HepG2 (cell line): ENCODE data around the gene SOCS1. TPM values are rescaled to one million over a fixed set of nuclear protein-coding genes. Genes with fewer than 3 reads are reported as not detected.

Source experiments
- ATF7-NPFF ChIP-seq: sonication (generic); formaldehyde crosslinking; IDR thresholded peaks from 2 replicates; pipeline ENCODE4 v1.8.1; 2023; ENCODE audit warnings: mild to moderate bottlenecking, low read depth, missing genetic modification reagents, moderate library complexity
- CEBPB ChIP-seq: IDR thresholded peaks from 2 replicates; pipeline ENCODE4 v1.6.1; 2011; ENCODE audit warnings: low read depth, low read length, improper control_type of control experiment, borderline replicate concordance
- CREM ChIP-seq, 2 experiments: sonication (generic) in 1 of 2; formaldehyde crosslinking in 1 of 2; IDR thresholded peaks; 2 replicates each; pipeline versions ENCODE4 v1.4.0 to v1.6.1; 2016 to 2020; ENCODE audit warnings: antibody characterized with exemption in 1 of 2, mild to moderate bottlenecking in 1 of 2, missing genetic modification reagents in 1 of 2
- FOSL2 ChIP-seq: sonication (generic); formaldehyde crosslinking; IDR thresholded peaks from 2 replicates; pipeline ENCODE4 v1.4.0; 2020; ENCODE audit warnings: missing genetic modification reagents
- FOXP1 ChIP-seq, 2 experiments: fragments of 450-650 bp in 1 of 2; IDR thresholded peaks; 2 replicates each; pipeline ENCODE4 v1.6.1; 2017 to 2018; ENCODE audit warnings: antibody characterized with exemption in 1 of 2
- GABPA ChIP-seq, 2 experiments: IDR thresholded peaks; 2 replicates each; pipeline ENCODE4 v1.6.1; 2011 to 2016; ENCODE audit warnings: low read depth in 2 of 2, low read length in 1 of 2, missing biosample characterization in 1 of 2, missing genetic modification characterization in 1 of 2
- IKZF1 ChIP-seq: fragments of 450-650 bp; IDR thresholded peaks from 2 replicates; pipeline ENCODE4 v1.7.1; 2016
- JARID2 ChIP-seq: sonication (generic); formaldehyde crosslinking; IDR thresholded peaks from 2 replicates; pipeline ENCODE4 v1.8.1; 2023; ENCODE audit warnings: missing genetic modification reagents, inconsistent platforms; ENCODE audit not compliant: insufficient replicate concordance
- JUNB ChIP-seq: sonication (generic); formaldehyde crosslinking; IDR thresholded peaks from 2 replicates; pipeline ENCODE4 v1.8.0; 2022; ENCODE audit warnings: missing genetic modification reagents, mild to moderate bottlenecking, borderline replicate concordance
- KDM3A ChIP-seq: IDR thresholded peaks from 2 replicates; pipeline ENCODE4 v1.6.1; 2018; ENCODE audit warnings: low read depth, missing compliant biosample characterization
- LRRFIP1 ChIP-seq: sonication (generic); formaldehyde crosslinking; conservative IDR thresholded peaks from 2 replicates; pipeline ENCODE4 v1.4.0; 2020; ENCODE audit warnings: missing genetic modification reagents
- MXI1 ChIP-seq: IDR thresholded peaks from 3 replicates; pipeline ENCODE4 v1.6.1; 2012; ENCODE audit warnings: low read depth, low read length, inconsistent platforms, borderline replicate concordance
- NKX3-1 ChIP-seq: sonication (generic); formaldehyde crosslinking; IDR thresholded peaks from 2 replicates; pipeline ENCODE4 v1.5.0; 2020; ENCODE audit warnings: missing genetic modification reagents
- TFDP2 ChIP-seq: sonication (generic); formaldehyde crosslinking; IDR thresholded peaks from 2 replicates; pipeline ENCODE4 v1.4.0; 2020; ENCODE audit warnings: missing genetic modification reagents
- THAP8 ChIP-seq: sonication (generic); formaldehyde crosslinking; IDR thresholded peaks from 2 replicates; pipeline ENCODE4 v1.5.1; 2020; ENCODE audit warnings: missing genetic modification reagents, mild to moderate bottlenecking, borderline replicate concordance
- ZBTB37 ChIP-seq: sonication (generic); formaldehyde crosslinking; IDR thresholded peaks from 2 replicates; pipeline ENCODE4 v1.4.0; 2020; ENCODE audit warnings: mild to moderate bottlenecking, missing genetic modification reagents
- ZGPAT ChIP-seq: IDR thresholded peaks from 2 replicates; pipeline ENCODE4 v1.6.1; 2016; ENCODE audit warnings: mild to moderate bottlenecking
- ZNF143 ChIP-seq: sonication (generic); formaldehyde crosslinking; IDR thresholded peaks from 2 replicates; pipeline ENCODE4 v1.4.0; 2020; ENCODE audit warnings: missing genetic modification reagents
- ZNF577 ChIP-seq: sonication (generic); formaldehyde crosslinking; IDR thresholded peaks from 2 replicates; pipeline ENCODE4 v1.4.0; 2020; ENCODE audit warnings: mild to moderate bottlenecking, low read depth, missing genetic modification reagents, borderline replicate concordance
- ZNF614 ChIP-seq: IDR thresholded peaks from 2 replicates; pipeline ENCODE4 v1.6.1; 2018; ENCODE audit warnings: missing biosample characterization, missing genetic modification reagents, inconsistent platforms, borderline replicate concordance
- ZNF7 ChIP-seq: IDR thresholded peaks from 2 replicates; pipeline ENCODE4 v1.6.1; 2016; ENCODE audit warnings: missing biosample characterization, missing genetic modification reagents
- ZNF724P ChIP-seq: sonication (generic); formaldehyde crosslinking; IDR thresholded peaks from 2 replicates; pipeline ENCODE4 v1.8.0; 2022; ENCODE audit warnings: missing genetic modification reagents, borderline replicate concordance
- polyA plus RNA-seq, 8 experiments: library from polyadenylated mRNA; depleted of rRNA in 3 of 8; stranded (reverse) in 7 of 8; unstranded in 1 of 8; fragments of >200 nt; fragmentation: Illumina TruSeq in 4 of 8; extraction: Trizol in 4 of 8; gene quantifications; 2 replicates each; pipeline versions ENCODE4 v1.2.1 to v1.2.3, GENCODE V29; 2011 to 2016; ENCODE audit warnings: low read depth in 4 of 8, missing spikeins in 1 of 8, mixed read lengths in 1 of 8; ENCODE audit not compliant: insufficient read depth in 1 of 8
- total RNA-seq, 5 experiments: library from RNA; depleted of rRNA; stranded (reverse); fragments of >200 nt; fragmentation: Illumina TruSeq; extraction: Trizol; gene quantifications; 2 replicates each; pipeline ENCODE4 v1.2.3, GENCODE V29; 2016; ENCODE audit warnings: low read depth in 1 of 5

SOCS1 gene
- total and polyA plus RNA-seq, 2 of the 13 experiments (the other 11 are each of a cell fraction or from before 2014, with no cell fraction given), result 5.3 to 6.3 TPM

GRCh38 chr16:11296706-11297491 is 40.9 kb upstream of the SOCS1 start (continued):
- TF ChIP-seq CREM (IDR thresholded peaks at IDR 0.05) (no peak; the same call in none of the 2 replicates), CREM (CRISPR knock-in tag; IDR thresholded peaks at IDR 0.05) (no peak), ZNF143 (0 out of 2 replicates have a peak, but pooled peaks have one; percentile 40), MXI1 (peak; percentile 34; the same call in 1 of the 3 replicates), TFDP2 (CRISPR knock-in tag) (no peak), NKX3-1 (no peak; the same call in 1 of the 2 replicates), JARID2 (no peak), GABPA (IDR thresholded peaks at IDR 0.05; ENCODE audit: low read depth, low read length) (no peak), GABPA (CRISPR knock-in tag; IDR thresholded peaks at IDR 0.05; ENCODE audit: low read depth) (peak; percentile 28; the same call in 1 of the 2 replicates), LRRFIP1 (CRISPR knock-in tag) (no peak), ATF7-NPFF (no peak; the same call in 1 of the 2 replicates), FOSL2 (peak; percentile 54), ZNF614 (CRISPR knock-in tag) (no peak; the same call in 1 of the 2 replicates), CEBPB (no peak), FOXP1 (IDR thresholded peaks at IDR 0.05) (no peak), FOXP1 (CRISPR knock-in tag; IDR thresholded peaks at IDR 0.05) (peak; percentile 69), ZNF724P (no peak), ZGPAT (CRISPR knock-in tag) (peak; percentile 67), ZBTB37 (CRISPR knock-in tag) (peak; percentile 63; the same call in 1 of the 2 replicates), ZNF577 (CRISPR knock-in tag) (no peak), ZNF7 (no peak), KDM3A (peak; percentile 31; the same call in 1 of the 2 replicates), JUNB (CRISPR knock-in tag) (no peak), THAP8 (CRISPR knock-in tag) (no peak), IKZF1 (no peak)
